Activated T-helper 1 cell treated with anti-CD3 and anti-CD28 coated beads, Interleukin-12 subunit alpha, Interleukin-12 subunit beta, Interleukin-2, Interleukin-4 antibody, amounts not matched to agents 30 ng/mL and 10 ng/mL and 1 ng/mL, durations not matched to agents 14 hours and 24 hours and 36 hours (primary cell): Measurements from ENCODE around the gene FOXP1. TPM values are rescaled to one million over a fixed set of nuclear protein-coding genes. Genes with fewer than 3 reads are reported as not detected.

Experiments used
- DNase-seq: peaks from one replicate; pipeline ENCODE4 v3.0.0; 2021; ENCODE audit warnings: low spot score
- H3K27ac Mint-ChIP-seq: one replicate; pipeline ENCODE4 v1.8.0; 2021; ENCODE audit warnings: mild to moderate bottlenecking, mixed read lengths
- H3K27me3 Mint-ChIP-seq: one replicate; pipeline ENCODE4 v1.8.0; 2022; ENCODE audit warnings: mild to moderate bottlenecking, moderate library complexity, mixed read lengths; ENCODE audit not compliant: insufficient read depth
- H3K36me3 Mint-ChIP-seq: one replicate; pipeline ENCODE4 v1.8.0; 2021; ENCODE audit warnings: low read depth, mixed read lengths
- H3K4me1 Mint-ChIP-seq: one replicate; pipeline ENCODE4 v1.8.0; 2021; ENCODE audit warnings: low read depth, mixed read lengths
- H3K4me3 Mint-ChIP-seq: one replicate; pipeline ENCODE4 v1.8.0; 2021; ENCODE audit warnings: mild to moderate bottlenecking, moderate library complexity, mixed read lengths
- H3K9me3 Mint-ChIP-seq: one replicate; pipeline ENCODE4 v1.8.0; 2021; ENCODE audit warnings: mixed read lengths
- intact Hi-C: fragments of 100-400 bp; cut with micrococcal nuclease; formaldehyde crosslinking; loops from one replicate; pipeline ENCODE4 v1.15.1; 2024
- total RNA-seq: library from RNA; stranded (reverse); gene quantifications from 2 replicates; pipeline ENCODE4 v1.2.3, GENCODE V29; 2022

Gene FOXP1
- total RNA-seq, 1 donor from 2014 or later, result 97.6 TPM

GRCh38 chr3:71187715-71188114 is 395.8 kb downstream of the FOXP1 start:
- Mint-ChIP-seq H3K9me3 (no peaks in the 10 kb centered on the region), H3K27me3 (peaks cover 5% of the 10 kb centered on the region), H3K4me3 (no peak overlapping the region), H3K27ac (no peak overlapping the region), H3K36me3 (peaks cover 3% of the 10 kb centered on the region), H3K4me1 (peaks cover 21% of the 10 kb centered on the region)
- DNase-seq, result no peak
- intact Hi-C loops, result loop anchor here (5.0 kb wide), 1 partner anchor 395 kb away; the partner anchor contains the start of gene FOXP1

DNA sequence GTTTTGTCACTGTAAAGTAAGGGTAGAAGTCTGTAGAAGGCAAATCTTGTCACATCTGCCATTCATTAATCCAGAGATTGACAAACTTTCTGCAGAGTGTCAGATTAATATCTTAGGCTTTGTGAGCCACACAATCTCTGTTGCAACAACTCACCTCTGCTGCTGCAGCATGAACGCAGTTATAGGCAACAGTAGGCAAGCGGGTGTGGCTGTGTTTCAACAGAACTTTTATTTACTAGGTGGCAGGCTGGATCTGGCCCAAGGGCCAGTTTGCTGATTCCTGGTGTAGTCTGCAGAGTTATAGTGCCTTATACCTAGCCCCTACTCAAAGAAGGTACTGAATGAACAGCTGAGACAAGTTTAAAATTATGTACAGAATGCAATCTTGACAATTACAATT is 396.7 kb downstream of the FOXP1 start:
- Mint-ChIP-seq H3K27me3 (peaks cover 5% of the 10 kb centered on the region), H3K4me1 (peaks cover 21% of the 10 kb centered on the region), H3K9me3 (no peaks in the 10 kb centered on the region), H3K4me3 (no peak overlapping the region), H3K27ac (no peak overlapping the region), H3K36me3 (peaks cover 3% of the 10 kb centered on the region)
- DNase-seq, result no peak
- intact Hi-C loops, result loop anchor here (5.0 kb wide), 1 partner anchor 396 kb away; the partner anchor contains the start of gene FOXP1

DNA sequence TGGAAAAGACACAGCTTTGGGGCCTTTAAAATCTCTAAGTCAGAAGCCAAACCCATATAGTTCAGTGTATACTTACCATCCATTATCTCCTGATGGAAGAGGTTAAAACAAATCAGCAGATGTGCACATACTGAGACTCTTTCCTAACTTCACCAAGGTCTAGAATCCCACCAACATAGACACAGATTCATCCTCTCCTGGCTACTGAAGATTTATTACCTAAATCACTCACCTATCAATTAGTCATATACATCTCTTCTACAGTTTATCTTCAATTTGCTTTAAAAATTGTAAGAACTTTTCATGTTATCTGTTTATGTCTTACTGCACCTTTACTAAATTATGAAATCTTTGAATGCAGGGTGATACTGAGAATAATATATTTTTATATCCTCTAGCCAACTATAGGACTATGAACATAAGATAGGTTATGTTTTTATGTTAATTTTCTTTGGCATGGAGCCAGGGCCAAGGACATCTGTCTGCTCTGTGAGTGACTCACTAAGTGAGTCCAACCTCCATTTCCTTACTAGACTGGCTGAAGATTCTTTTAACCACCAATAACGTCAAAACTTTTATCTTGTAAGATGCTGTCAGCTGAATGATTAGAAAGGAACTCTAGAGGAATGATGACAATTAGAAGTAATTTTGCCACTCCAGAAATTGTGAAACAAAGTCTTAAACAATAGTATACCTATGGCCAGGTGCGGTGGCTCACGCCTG is 397.6 kb downstream of the FOXP1 start:
- H3K36me3 Mint-ChIP-seq, result peaks cover 3% of the 10 kb centered on the region
- H3K4me3 Mint-ChIP-seq, result no peak overlapping the region
- no peak for DNase-seq
- no peaks in the 10 kb centered on the region for H3K9me3 Mint-ChIP-seq
- peaks cover 15% of the 10 kb centered on the region for H3K4me1 Mint-ChIP-seq
- no peak overlapping the region for H3K27ac Mint-ChIP-seq
- intact Hi-C loops, result loop anchor here (5.0 kb wide), 1 partner anchor 396 kb away; the partner anchor contains the start of gene FOXP1
- peaks cover 2% of the 10 kb centered on the region for H3K27me3 Mint-ChIP-seq

GRCh38 chr3:71184252-71184651 is 399.3 kb downstream of the FOXP1 start:
- intact Hi-C loops, result no loop called here
- Mint-ChIP-seq H3K36me3 (peaks cover 3% of the 10 kb centered on the region), H3K27me3 (peaks cover 2% of the 10 kb centered on the region), H3K27ac (no peak overlapping the region), H3K4me3 (no peak overlapping the region), H3K9me3 (no peaks in the 10 kb centered on the region), H3K4me1 (peaks cover 5% of the 10 kb centered on the region)
- no peak for DNase-seq

- Mint-ChIP-seq H3K4me1 (no peaks in the 10 kb centered on the region), H3K36me3 (no peaks in the 10 kb centered on the region), H3K4me3 (no peak overlapping the region), H3K27ac (no peak overlapping the region), H3K27me3 (peaks cover 2% of the 10 kb centered on the region), H3K9me3 (no peaks in the 10 kb centered on the region)
- no peak for DNase-seq
- intact Hi-C loops, result no loop called here
Measured at GRCh38 chr3:71183549-71183948, 400.0 kb downstream of the FOXP1 start.

GRCh38 chr3:71180524-71180923 is 403.0 kb downstream of the FOXP1 start:
- no peak for DNase-seq
- intact Hi-C loops, result no loop called here
- Mint-ChIP-seq H3K4me3 (no peak overlapping the region), H3K27me3 (peaks cover 4% of the 10 kb centered on the region), H3K36me3 (no peaks in the 10 kb centered on the region), H3K9me3 (no peaks in the 10 kb centered on the region), H3K4me1 (no peaks in the 10 kb centered on the region), H3K27ac (no peak overlapping the region)

GRCh38 chr3:71177375-71177774 is 406.2 kb downstream of the FOXP1 start:
- Mint-ChIP-seq H3K27ac (no peak overlapping the region), H3K27me3 (peaks cover 4% of the 10 kb centered on the region), H3K4me3 (no peak overlapping the region), H3K4me1 (no peaks in the 10 kb centered on the region), H3K9me3 (no peaks in the 10 kb centered on the region), H3K36me3 (no peaks in the 10 kb centered on the region)
- intact Hi-C loops, result no loop called here
- no peak for DNase-seq

DNA sequence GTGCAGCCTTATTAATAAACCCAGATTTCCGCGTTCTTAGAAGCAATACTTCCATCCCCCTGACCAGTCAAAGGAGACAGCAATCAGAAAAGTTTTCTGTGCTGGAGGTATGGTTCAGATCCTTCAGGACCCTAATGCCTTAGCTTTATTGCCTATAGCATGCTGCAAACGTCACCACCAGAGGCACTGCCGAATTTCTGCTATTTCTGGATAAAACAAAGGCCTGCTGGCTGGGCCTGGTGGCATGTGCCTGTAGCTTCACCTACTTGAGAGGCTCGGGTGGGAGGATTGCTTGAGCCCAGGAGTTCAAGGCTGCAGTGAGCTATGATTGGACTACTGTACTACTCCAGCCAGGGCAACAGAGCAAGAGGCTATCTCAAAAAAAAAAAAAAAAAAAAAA is 407.2 kb downstream of the FOXP1 start:
- no peak overlapping the region for H3K27ac Mint-ChIP-seq
- H3K9me3 Mint-ChIP-seq, result no peaks in the 10 kb centered on the region
- intact Hi-C loops, result no loop called here
- no peaks in the 10 kb centered on the region for H3K4me1 Mint-ChIP-seq
- no peak overlapping the region for H3K4me3 Mint-ChIP-seq
- peaks cover 4% of the 10 kb centered on the region for H3K27me3 Mint-ChIP-seq
- no peaks in the 10 kb centered on the region for H3K36me3 Mint-ChIP-seq
- DNase-seq, result no peak

DNA sequence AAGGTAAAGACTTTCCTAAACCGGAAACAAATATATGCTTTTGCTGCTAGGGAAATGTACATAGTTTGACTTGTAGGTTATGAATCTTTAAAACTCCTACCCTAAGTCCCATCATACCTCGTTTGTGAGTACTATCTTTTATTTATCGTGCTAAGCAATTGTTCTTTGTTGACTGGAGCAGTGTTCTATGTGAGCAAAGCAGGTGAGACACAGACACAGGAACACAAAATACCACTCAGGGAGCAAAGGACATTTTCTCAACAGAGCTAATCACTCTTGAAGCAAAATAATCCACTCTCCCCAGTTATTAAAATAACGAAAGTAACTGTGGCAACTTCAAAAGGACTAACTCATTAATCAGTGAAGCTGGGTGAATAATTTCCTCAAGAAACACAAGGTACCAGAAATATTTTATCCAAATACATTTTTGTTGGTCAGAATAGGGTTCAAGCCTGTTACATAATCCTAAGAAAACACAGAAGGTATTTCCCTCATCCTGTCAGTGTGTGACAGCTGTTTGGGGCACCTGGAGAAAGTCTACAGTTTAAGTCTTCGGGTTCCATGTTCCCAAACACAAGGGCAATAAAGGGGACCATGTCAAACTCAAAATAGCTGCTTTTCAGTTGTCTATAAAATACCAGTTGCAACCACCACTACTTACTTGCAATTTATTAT is 407.7 kb downstream of the FOXP1 start:
- intact Hi-C loops, result no loop called here
- H3K9me3 Mint-ChIP-seq, result no peaks in the 10 kb centered on the region
- DNase-seq, result no peak
- peaks cover 4% of the 10 kb centered on the region for H3K27me3 Mint-ChIP-seq
- H3K27ac Mint-ChIP-seq, result no peak overlapping the region
- H3K4me3 Mint-ChIP-seq, result no peak overlapping the region
- H3K4me1 Mint-ChIP-seq, result no peaks in the 10 kb centered on the region
- no peaks in the 10 kb centered on the region for H3K36me3 Mint-ChIP-seq

GRCh38 chr3:71172951-71173350 is 410.6 kb downstream of the FOXP1 start:
- no peak overlapping the region for H3K27ac Mint-ChIP-seq
- peaks cover 7% of the 10 kb centered on the region for H3K27me3 Mint-ChIP-seq
- no peaks in the 10 kb centered on the region for H3K4me1 Mint-ChIP-seq
- no peaks in the 10 kb centered on the region for H3K36me3 Mint-ChIP-seq
- intact Hi-C loops, result no loop called here
- H3K9me3 Mint-ChIP-seq, result no peaks in the 10 kb centered on the region
- H3K4me3 Mint-ChIP-seq, result no peak overlapping the region
- DNase-seq, result no peak

DNA sequence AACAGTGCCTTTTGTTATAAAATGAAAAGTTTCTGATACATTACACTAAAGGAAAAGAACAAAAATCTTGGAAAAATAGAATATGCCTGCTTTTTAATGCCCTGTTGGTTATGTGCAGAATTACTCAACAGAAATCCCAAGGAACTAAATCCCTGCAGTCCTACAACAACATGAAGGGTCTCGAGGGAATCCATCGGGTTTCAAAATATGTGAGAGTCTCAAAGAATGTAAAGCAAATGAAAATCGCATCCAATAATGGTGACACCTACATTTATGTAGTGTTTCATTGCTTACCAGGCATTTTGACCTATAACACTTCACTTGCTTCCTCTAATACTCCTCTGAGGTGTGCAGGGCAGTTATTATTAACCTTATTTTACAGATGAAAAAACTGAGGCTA is 411.3 kb downstream of the FOXP1 start:
- Mint-ChIP-seq H3K9me3 (no peaks in the 10 kb centered on the region), H3K27me3 (peaks cover 5% of the 10 kb centered on the region), H3K4me3 (no peak overlapping the region), H3K36me3 (no peaks in the 10 kb centered on the region), H3K27ac (no peak overlapping the region), H3K4me1 (no peaks in the 10 kb centered on the region)
- intact Hi-C loops, result no loop called here
- no peak for DNase-seq

GRCh38 chr3:71171247-71171646 is 412.3 kb downstream of the FOXP1 start:
- Mint-ChIP-seq H3K4me1 (no peaks in the 10 kb centered on the region), H3K27me3 (peaks cover 5% of the 10 kb centered on the region), H3K36me3 (no peaks in the 10 kb centered on the region), H3K27ac (no peak overlapping the region), H3K9me3 (no peaks in the 10 kb centered on the region), H3K4me3 (no peak overlapping the region)
- no peak for DNase-seq
- intact Hi-C loops, result no loop called here

GRCh38 chr3:71168880-71169411 is 414.6 kb downstream of the FOXP1 start:
- DNase-seq, result no peak
- no peaks in the 10 kb centered on the region for H3K9me3 Mint-ChIP-seq
- peaks cover 2% of the 10 kb centered on the region for H3K27me3 Mint-ChIP-seq
- intact Hi-C loops, result no loop called here
- H3K27ac Mint-ChIP-seq, result no peak overlapping the region
- H3K4me3 Mint-ChIP-seq, result no peak overlapping the region
- no peaks in the 10 kb centered on the region for H3K4me1 Mint-ChIP-seq
- H3K36me3 Mint-ChIP-seq, result no peaks in the 10 kb centered on the region
